Measurements from ENCODE around the gene TMOD3. TPM values are rescaled to one million over a fixed set of nuclear protein-coding genes. Genes with fewer than 3 reads are reported as not detected.

Gene TMOD3
- total and polyA plus RNA-seq, 4 donors: 12.4 to 108 (median 41.1) TPM

GRCh38 chr15:51841406-51842040 lies 12.1 kb downstream of the TMOD3 start:
- TF ChIP-seq, protein P1, sequence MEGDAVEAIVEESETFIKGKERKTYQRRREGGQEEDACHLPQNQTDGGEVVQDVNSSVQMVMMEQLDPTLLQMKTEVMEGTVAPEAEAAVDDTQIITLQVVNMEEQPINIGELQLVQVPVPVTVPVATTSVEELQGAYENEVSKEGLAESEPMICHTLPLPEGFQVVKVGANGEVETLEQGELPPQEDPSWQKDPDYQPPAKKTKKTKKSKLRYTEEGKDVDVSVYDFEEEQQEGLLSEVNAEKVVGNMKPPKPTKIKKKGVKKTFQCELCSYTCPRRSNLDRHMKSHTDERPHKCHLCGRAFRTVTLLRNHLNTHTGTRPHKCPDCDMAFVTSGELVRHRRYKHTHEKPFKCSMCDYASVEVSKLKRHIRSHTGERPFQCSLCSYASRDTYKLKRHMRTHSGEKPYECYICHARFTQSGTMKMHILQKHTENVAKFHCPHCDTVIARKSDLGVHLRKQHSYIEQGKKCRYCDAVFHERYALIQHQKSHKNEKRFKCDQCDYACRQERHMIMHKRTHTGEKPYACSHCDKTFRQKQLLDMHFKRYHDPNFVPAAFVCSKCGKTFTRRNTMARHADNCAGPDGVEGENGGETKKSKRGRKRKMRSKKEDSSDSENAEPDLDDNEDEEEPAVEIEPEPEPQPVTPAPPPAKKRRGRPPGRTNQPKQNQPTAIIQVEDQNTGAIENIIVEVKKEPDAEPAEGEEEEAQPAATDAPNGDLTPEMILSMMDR (IDR thresholded peaks at IDR 0.05; ENCODE audit: control extremely low read depth, extremely low read depth): no peak
- no peak overlapping the region for H3K9ac ChIP-seq (ENCODE audit: insufficient read depth in 1 of 2, low read length in 2 of 2)
- DNase-seq (no peak), ATAC-seq (ENCODE audit: insufficient read depth, low FRiP score) (no peak)
- H3K4me1 ChIP-seq (ENCODE audit: control insufficient read depth in 5 of 5, insufficient read depth in 5 of 5, low read length in 5 of 5): peaks cover 9 to 74% (median 50%) of the 10 kb centered on the region in 5 donors
- no peak overlapping the region for H3K4me3 ChIP-seq
- no peaks in the 10 kb centered on the region for H3K9me3 ChIP-seq (ENCODE audit: control insufficient read depth in 4 of 4, insufficient read depth in 3 of 4, low read length in 3 of 4)
- H3K27ac ChIP-seq (ENCODE audit: low read depth in 1 of 2, low read length in 1 of 2): no peak overlapping the region
- no peaks in the 10 kb centered on the region for H3K36me3 ChIP-seq (ENCODE audit: control insufficient read depth in 4 of 4, insufficient read depth in 4 of 4, low read length in 4 of 4)
- H3K27me3 ChIP-seq (ENCODE audit: control insufficient read depth in 3 of 3, insufficient read depth in 3 of 3, low read length in 2 of 3): no peaks in the 10 kb centered on the region
- WGBS, 2 donors: 27 to 44% methylated on average over 5 of the region's 5 CpGs

DNA sequence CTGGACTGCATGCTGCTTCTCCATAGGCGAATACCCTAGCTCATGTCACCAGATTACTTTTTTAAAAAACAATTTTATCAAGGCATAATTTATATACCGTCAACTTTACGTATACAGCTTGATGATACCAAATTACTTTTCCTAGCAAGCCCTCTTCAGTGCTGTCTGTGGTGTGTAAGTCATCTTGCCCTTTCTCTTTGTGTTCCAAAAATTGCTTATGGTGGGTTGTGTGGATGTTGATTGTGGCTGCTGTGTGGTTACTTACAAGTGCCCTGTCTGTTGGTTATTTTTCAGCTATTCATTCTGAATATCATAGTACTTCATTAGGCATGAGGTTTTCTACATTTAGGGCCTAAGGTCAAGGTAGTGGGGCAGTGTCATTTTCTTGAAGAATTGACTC lies 12.8 kb downstream of the TMOD3 start:
- H3K36me3 ChIP-seq (ENCODE audit: control insufficient read depth in 4 of 4, insufficient read depth in 4 of 4, low read length in 4 of 4): no peaks in the 10 kb centered on the region
- peaks cover 11 to 75% (median 51%) of the 10 kb centered on the region in 5 donors for H3K4me1 ChIP-seq (ENCODE audit: control insufficient read depth in 5 of 5, insufficient read depth in 5 of 5, low read length in 5 of 5)
- 94 to 95% methylated on average over 3 of the region's 3 CpGs for WGBS, 2 donors
- TF ChIP-seq, protein P1 (IDR thresholded peaks at IDR 0.05; ENCODE audit: control extremely low read depth, extremely low read depth): no peak
- H3K9ac ChIP-seq (ENCODE audit: insufficient read depth in 1 of 2, low read length in 2 of 2): no peak overlapping the region
- no peaks in the 10 kb centered on the region for H3K9me3 ChIP-seq (ENCODE audit: control insufficient read depth in 4 of 4, insufficient read depth in 3 of 4, low read length in 3 of 4)
- no peak overlapping the region for H3K27ac ChIP-seq (ENCODE audit: low read depth in 1 of 2, low read length in 1 of 2)
- DNase-seq: no peak
- H3K4me3 ChIP-seq: no peak overlapping the region
- H3K27me3 ChIP-seq (ENCODE audit: control insufficient read depth in 3 of 3, insufficient read depth in 3 of 3, low read length in 2 of 3): no peaks in the 10 kb centered on the region
- no peak for ATAC-seq (ENCODE audit: insufficient read depth, low FRiP score)

DNA sequence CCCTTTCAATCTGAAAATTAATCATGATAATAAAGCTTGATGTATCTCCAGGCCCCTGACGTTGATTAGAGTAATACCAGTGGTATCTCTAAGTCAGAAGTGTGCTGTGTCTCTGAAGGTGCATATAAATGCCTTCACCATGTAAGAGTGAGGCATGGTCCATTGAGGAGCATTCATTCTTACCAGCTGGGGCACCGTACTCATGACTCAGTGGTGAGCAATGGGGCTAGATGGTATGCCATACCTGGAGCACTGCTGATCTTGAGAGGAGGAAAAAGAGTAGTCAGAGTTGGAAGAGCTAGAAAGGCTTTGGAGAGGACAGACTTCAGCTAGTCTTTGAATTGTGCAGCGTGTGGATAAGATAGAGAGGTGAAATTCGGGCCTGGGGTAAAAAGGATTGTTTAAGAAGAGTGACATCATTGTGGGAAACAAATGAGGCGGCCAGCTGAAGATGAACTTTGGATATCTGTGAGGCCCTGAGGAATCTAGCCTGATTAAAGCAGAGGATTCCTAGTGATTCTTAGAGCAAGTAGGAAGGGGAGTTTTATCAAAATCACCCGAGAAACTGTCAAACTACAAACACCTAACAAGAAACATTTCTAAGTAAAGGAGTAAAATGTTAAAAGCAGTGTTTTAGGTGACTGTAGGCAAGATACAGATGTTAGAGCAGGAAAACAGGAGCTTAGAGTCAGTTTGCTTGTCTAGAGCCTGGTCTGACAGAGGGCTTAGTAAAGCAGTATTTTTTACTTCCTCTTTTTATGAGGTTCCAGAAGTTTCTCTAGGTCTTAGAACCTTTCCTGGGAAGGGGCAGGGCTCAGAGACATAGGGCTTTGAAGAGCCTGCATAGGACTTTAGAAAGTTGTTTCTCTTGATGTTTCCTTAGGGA lies 13.6 kb downstream of the TMOD3 start:
- DNase-seq (peak in 1 of 3 donors; percentile 42), ATAC-seq (ENCODE audit: insufficient read depth, low FRiP score) (peak; percentile 38)
- Histone ChIP-seq H3K27ac (ENCODE audit: low read depth in 1 of 2, low read length in 1 of 2) (peak overlapping the region in 1 of 2 donors; percentile 51), H3K4me1 (ENCODE audit: control insufficient read depth in 5 of 5, insufficient read depth in 5 of 5, low read length in 5 of 5) (peaks cover 8 to 68% (median 44%) of the 10 kb centered on the region in 5 donors), H3K36me3 (ENCODE audit: control insufficient read depth in 4 of 4, insufficient read depth in 4 of 4, low read length in 4 of 4) (no peaks in the 10 kb centered on the region), H3K9ac (ENCODE audit: insufficient read depth in 1 of 2, low read length in 2 of 2) (no peak overlapping the region), H3K4me3 (no peak overlapping the region), H3K9me3 (ENCODE audit: control insufficient read depth in 4 of 4, insufficient read depth in 3 of 4, low read length in 3 of 4) (no peaks in the 10 kb centered on the region), H3K27me3 (ENCODE audit: control insufficient read depth in 3 of 3, insufficient read depth in 3 of 3, low read length in 2 of 3) (no peaks in the 10 kb centered on the region)
- WGBS, 2 donors: 67 to 75% methylated on average over 6 of the region's 6 CpGs
- TF ChIP-seq, protein P1 (IDR thresholded peaks at IDR 0.05; ENCODE audit: control extremely low read depth, extremely low read depth): no peak

All from lung (tissue), 12 donors.